ENCODE measurements around the gene MYRF.

MYRF gene

GRCh38 chr11:61715867-61716266, 36.6 kb upstream of the MYRF start:
- H3K4me3 ChIP-seq (ENCODE audit: low read length, poor library complexity, severe bottlenecking) = no peak overlapping the region
- TF ChIP-seq EZH2phosphoT487 (IDR thresholded peaks at IDR 0.05; ENCODE audit: borderline replicate concordance) (no peak), CTCF (conservative IDR thresholded peaks at IDR 0.05; ENCODE audit: low read length) (no peak)
- H3F3A ChIP-seq (ENCODE audit: low read depth) = no peaks in the 10 kb centered on the region
- no peaks in the 10 kb centered on the region for H3K27me3 ChIP-seq (ENCODE audit: insufficient read depth, low read length, poor library complexity, severe bottlenecking)
- no peaks in the 10 kb centered on the region for H3K4me1 ChIP-seq (ENCODE audit: insufficient read depth, low read length, poor library complexity, severe bottlenecking)
- no peaks in the 10 kb centered on the region for H3K9me3 ChIP-seq (ENCODE audit: insufficient read depth, low read depth, low read length)
- no peak overlapping the region for H3K4me2 ChIP-seq (ENCODE audit: low read depth, low read length, poor library complexity, severe bottlenecking)
- no peak overlapping the region for H3K9ac ChIP-seq (ENCODE audit: low read depth, low read length, poor library complexity, severe bottlenecking)
- no peaks in the 10 kb centered on the region for H4K20me1 ChIP-seq (ENCODE audit: insufficient read depth, low read length, poor library complexity, severe bottlenecking)
- H3K79me2 ChIP-seq (ENCODE audit: insufficient read depth, low read length) = no peaks in the 10 kb centered on the region
- H3K9me2 ChIP-seq (replicated peaks; ENCODE audit: low read depth, low read length) = no peaks in the 10 kb centered on the region
- H2AFZ ChIP-seq (ENCODE audit: low read length) = no peak overlapping the region
- H3K36me3 ChIP-seq (ENCODE audit: insufficient read depth, low read length) = no peaks in the 10 kb centered on the region

GRCh38 chr11:61716478-61717285, 35.8 kb upstream of the MYRF start:
- H3F3A ChIP-seq (ENCODE audit: low read depth) = no peaks in the 10 kb centered on the region
- no peaks in the 10 kb centered on the region for H3K9me2 ChIP-seq (replicated peaks; ENCODE audit: low read depth, low read length)
- no peak for TF ChIP-seq CTCF (conservative IDR thresholded peaks at IDR 0.05; ENCODE audit: low read length)
- TF ChIP-seq EZH2phosphoT487 (IDR thresholded peaks at IDR 0.05; ENCODE audit: borderline replicate concordance) = no peak
- H3K4me2 ChIP-seq (ENCODE audit: low read depth, low read length, poor library complexity, severe bottlenecking) = no peak overlapping the region
- no peak overlapping the region for H2AFZ ChIP-seq (ENCODE audit: low read length)
- no peaks in the 10 kb centered on the region for H3K27me3 ChIP-seq (ENCODE audit: insufficient read depth, low read length, poor library complexity, severe bottlenecking)
- no peak overlapping the region for H3K4me3 ChIP-seq (ENCODE audit: low read length, poor library complexity, severe bottlenecking)
- H3K4me1 ChIP-seq (ENCODE audit: insufficient read depth, low read length, poor library complexity, severe bottlenecking) = no peaks in the 10 kb centered on the region
- H4K20me1 ChIP-seq (ENCODE audit: insufficient read depth, low read length, poor library complexity, severe bottlenecking) = no peaks in the 10 kb centered on the region
- no peaks in the 10 kb centered on the region for H3K36me3 ChIP-seq (ENCODE audit: insufficient read depth, low read length)
- H3K9me3 ChIP-seq (ENCODE audit: insufficient read depth, low read depth, low read length) = no peaks in the 10 kb centered on the region
- H3K9ac ChIP-seq (ENCODE audit: low read depth, low read length, poor library complexity, severe bottlenecking) = no peak overlapping the region
- H3K79me2 ChIP-seq (ENCODE audit: insufficient read depth, low read length) = no peaks in the 10 kb centered on the region

GRCh38 chr11:61717286-61718033, 35.0 kb upstream of the MYRF start:
- Histone ChIP-seq H3K36me3 (ENCODE audit: insufficient read depth, low read length) (no peaks in the 10 kb centered on the region), H3K4me3 (ENCODE audit: low read length, poor library complexity, severe bottlenecking) (no peak overlapping the region), H3K9ac (ENCODE audit: low read depth, low read length, poor library complexity, severe bottlenecking) (no peak overlapping the region), H3K9me2 (replicated peaks; ENCODE audit: low read depth, low read length) (no peaks in the 10 kb centered on the region), H3K4me2 (ENCODE audit: low read depth, low read length, poor library complexity, severe bottlenecking) (no peak overlapping the region), H3K9me3 (ENCODE audit: insufficient read depth, low read depth, low read length) (no peaks in the 10 kb centered on the region), H3F3A (ENCODE audit: low read depth) (no peaks in the 10 kb centered on the region), H3K4me1 (ENCODE audit: insufficient read depth, low read length, poor library complexity, severe bottlenecking) (no peaks in the 10 kb centered on the region), H4K20me1 (ENCODE audit: insufficient read depth, low read length, poor library complexity, severe bottlenecking) (no peaks in the 10 kb centered on the region), H2AFZ (ENCODE audit: low read length) (no peak overlapping the region), H3K27me3 (ENCODE audit: insufficient read depth, low read length, poor library complexity, severe bottlenecking) (no peaks in the 10 kb centered on the region), H3K79me2 (ENCODE audit: insufficient read depth, low read length) (no peaks in the 10 kb centered on the region)
- no peak for TF ChIP-seq CTCF (conservative IDR thresholded peaks at IDR 0.05; ENCODE audit: low read length)
- TF ChIP-seq EZH2phosphoT487 (IDR thresholded peaks at IDR 0.05; ENCODE audit: borderline replicate concordance) = no peak
